ENCODE results near the gene VAV1.
"Not testable (repeated sequence)": the region's sequence is repeated elsewhere in the genome, so short reads cannot be mapped to it uniquely, and the experiment has no call there.

VAV1 gene

DNA sequence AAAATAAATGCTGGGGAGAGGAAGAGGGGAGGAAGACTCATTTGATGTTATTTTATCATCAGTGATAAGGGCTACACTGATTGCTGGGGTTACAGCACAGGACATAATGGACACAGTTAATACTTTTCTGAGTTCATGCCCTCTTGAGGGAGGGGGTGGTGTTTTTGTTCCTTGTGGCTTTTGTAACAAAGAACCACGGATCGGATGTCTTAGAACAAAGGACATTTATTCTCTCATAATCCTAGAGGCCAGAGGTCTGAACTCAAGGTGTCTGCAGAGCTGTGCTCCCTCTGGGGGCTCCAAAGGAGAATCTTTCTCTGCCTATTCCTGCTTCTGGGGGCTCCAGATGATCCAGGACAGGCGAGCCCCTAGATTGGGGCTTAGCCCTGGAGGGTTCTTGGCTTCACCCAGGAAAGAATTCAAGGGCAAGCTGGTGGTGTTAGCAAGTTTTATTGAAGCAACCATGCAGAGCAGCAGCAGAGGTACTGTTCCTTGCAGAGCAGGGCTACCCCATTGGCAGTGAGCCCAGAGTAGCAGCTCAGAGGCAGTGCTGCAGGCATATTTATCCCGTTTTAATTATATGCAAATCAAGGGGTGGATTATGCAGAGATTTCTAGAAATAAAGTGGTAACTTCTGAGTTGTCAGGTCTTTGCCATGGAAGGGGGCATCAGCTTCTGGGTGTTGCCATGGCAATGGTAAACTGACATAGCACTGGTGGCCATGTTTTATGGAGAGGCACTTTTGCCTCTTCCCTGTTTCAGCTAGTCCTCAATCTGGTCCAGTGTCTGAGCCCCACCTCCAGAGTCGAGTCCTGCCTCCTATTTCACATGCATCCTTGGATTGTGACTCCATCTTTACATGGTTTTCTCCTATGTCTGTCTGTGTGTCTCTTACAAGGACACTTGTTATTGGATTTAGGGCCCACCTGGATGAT is 18.0 kb downstream of the VAV1 start:
- DNase-seq (ENCODE audit: low spot score), result no peak

DNA sequence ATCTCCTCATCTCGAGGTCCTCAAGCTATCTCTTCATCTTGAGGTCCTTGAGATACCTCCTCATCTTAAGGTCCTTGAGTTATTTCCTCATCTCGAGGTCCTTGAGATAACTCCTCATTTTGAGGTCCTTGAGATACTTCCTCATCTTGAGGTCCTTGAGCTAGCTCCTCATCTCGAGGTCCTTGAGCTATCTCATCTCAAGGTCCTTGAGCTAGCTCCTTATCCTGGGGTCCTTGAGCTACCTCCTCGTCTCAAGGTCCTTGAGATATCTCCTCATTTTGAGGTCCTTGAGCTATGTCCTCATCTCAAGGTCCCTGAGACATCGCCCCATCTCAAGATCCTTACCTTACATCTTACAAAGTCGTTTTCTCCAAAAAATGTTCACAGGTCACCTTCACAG is 18.7 kb downstream of the VAV1 start:
- no peak for DNase-seq (ENCODE audit: low spot score)

DNA sequence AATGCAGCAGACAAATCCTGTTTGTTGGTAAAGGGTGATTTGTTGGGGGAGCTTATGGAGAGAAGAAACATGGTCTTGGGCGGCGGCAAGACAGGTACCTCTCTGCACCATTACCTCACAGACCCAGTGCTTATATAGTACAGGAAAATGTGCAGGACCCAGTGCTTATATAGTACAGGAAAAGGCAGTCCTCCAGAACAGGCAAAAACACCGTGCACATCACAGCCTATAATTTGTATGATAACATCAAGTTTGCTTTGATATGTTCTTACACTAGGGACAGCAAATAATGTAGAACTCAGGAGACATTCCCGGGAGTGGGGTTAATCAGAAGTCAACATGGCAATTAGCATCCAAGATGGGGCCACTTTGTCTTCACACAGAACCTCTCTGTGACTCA is 20.9 kb downstream of the VAV1 start:
- no peak for DNase-seq (ENCODE audit: low spot score)

DNA sequence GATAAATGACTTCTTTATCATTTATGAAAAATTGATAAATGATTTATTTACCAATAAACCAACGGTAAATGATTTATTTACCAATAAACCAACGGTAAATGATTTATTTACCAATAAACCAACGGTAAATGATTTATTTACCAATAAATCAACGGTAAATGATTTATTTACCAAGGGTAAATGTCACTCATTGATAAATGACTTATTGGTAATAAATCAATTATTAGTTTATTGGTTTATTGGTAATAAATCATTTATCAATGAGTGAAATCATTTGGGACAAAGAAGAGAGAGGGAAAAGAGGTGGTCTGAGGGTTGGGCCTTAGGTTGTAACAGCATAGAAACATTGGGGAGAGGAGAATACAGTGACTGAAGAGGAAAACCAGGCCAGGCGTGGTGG is 21.5 kb downstream of the VAV1 start:
- DNase-seq (ENCODE audit: low spot score), result no peak

DNA sequence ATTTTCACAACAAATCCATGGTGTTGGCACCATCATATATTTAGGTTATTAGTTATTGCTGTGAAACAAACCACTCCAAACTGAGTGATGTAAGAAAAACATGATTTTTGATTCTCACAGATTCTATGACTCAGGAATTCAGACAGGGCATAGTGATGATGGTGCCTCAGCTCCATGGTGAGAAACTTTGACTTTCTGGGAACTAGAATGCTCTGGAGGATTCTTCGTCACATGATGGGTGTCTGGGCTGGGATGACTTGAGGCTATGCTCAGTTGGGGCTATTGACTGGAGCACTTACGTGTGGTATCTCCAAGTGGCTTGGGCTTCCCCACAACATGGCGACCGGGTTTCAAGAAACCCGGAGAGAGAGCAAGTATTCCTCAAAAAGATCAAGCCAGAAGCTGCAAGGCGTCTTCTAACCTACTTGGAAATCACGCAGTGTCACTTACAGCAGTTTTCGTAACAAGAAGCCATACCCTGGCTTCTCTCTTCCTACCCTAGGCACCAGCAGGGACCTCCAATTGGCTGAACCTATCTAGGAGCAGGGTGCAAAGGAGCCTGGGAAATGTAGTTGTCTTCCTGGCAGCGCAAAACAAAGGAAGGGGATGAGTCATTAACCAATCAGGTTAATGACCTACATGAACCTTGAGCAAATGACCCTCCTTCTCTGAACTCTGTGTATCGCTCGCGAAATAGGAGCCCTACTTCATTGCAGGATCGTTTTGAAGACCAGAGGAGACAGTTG is 22.4 kb downstream of the VAV1 start:
- no peak for DNase-seq (ENCODE audit: low spot score)

DNA sequence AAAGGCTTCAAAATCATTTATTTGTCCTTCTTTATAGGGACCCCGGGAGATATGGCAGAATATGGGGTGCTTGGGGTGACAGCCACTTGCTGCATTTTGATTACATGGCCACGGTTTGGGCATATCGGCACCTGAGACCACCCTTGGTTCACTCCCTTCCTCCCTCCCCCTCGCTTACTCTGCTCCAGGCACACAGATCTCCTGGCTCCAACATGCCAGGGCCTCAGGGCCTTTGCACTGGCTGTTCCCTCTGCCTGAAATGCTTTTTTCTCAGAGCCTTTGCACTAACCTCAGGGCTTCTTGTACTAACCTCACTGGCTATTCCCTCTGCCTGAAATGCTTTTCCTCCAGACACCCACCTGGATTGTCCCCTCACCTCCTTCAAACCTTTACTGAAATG is 23.8 kb downstream of the VAV1 start:
- no peak for DNase-seq (ENCODE audit: low spot score)

DNA sequence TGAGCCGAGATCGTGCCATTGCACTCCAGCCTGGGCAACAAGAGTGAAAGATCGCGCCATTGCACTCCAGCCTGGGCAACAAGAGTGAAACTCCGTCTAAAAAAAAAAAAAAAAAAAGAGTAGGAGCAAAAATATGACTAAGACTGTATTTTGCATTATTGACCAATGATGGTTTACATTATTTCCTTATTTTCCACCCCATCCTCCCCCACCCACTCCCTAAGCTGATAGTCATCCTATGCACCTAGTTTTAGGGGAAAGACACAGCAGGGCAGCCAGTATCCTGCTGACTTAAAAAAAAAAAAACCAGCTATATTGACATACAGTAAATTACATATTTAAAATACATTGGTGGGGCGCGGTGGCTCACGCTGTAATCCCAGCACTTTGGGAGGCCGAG is 25.1 kb downstream of the VAV1 start:
- DNase-seq (ENCODE audit: low spot score), result no peak

DNA sequence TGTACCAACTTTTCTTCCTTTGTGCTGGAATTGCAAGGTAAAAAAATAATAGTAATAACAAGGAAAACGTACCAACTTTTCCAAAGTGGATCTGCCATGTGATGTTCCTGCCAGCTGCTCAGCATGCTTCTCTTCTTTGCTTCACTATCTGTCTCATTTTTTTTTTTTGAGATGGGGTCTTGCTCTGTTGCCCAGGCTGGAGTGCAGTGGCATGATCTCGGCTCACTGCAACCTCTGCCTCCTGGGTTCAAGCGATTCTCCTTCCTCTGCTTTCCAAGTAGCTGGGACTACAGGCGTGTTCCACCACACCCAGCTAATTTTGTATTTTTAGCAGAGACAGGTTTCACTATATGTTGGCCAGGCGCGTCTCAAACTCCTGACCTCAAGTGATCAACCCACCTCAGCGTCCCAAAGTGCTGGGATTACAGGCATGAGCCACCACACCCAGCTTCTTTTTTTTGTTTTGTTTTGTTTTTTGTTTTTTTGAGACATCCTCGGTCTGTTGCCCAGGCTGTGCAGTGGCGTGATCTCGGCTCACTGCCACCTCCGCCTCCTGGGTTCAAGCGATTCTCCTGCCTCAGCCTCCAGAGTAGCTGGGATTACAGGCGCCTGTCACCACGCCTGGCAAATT is 27.8 kb downstream of the VAV1 start:
- DNase-seq (ENCODE audit: low spot score), result not testable (repeated sequence)

DNA sequence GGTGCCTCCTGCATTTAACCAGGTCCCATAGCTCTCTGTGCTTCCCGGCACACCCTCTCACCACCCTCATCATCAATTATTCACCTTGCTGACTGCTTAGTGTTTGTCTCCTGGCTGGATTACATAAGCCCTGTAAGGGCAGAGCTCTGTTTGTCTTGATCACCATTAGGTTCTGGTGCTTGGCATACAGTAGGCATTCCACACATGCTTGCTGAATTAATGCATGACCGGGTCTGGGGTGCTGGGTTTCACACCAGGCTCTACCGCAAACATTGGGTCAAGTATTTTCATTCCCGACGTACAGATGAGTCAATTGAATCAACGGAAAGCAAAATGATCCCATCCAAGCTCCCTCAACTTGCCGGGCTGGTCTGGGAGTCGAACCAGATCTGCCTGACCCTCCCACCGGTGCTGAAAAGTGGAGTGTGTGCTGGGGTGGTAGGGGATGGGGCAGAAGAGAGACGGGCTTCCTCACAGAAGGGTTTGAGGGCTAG is 28.5 kb downstream of the VAV1 start:
- peak; percentile 19 for DNase-seq (ENCODE audit: low spot score)

DNA sequence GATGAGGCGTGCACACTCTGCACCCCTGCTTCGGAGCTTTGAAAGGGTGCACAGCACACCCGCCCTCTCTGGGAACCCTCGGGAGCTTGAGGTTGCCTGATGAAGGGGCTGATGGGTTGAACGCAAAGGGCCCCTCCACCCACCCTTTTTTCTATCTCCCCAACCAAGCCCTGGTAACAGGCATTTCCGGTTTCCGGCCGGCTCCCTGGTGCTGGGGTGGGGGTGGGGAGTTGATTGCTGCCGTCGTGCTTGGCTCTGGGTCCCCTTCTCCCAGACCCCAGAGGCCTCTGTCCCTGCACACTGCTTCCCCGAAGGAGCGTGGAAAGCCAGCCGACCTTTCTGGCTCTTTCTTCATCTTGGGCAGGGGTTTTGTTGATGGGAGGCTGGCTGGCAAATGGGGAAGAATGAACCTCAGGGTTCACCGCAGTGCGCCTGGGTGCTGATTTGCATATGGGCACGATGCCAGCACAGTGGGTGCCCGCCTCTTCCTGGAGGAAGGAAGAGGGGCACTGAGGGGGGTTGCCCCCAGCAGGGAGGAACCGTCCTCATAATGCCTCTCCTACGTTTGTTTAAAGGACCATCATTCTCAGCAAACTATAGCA is 29.1 kb downstream of the VAV1 start:
- peak; percentile 81 for DNase-seq (ENCODE audit: low spot score)

DNA sequence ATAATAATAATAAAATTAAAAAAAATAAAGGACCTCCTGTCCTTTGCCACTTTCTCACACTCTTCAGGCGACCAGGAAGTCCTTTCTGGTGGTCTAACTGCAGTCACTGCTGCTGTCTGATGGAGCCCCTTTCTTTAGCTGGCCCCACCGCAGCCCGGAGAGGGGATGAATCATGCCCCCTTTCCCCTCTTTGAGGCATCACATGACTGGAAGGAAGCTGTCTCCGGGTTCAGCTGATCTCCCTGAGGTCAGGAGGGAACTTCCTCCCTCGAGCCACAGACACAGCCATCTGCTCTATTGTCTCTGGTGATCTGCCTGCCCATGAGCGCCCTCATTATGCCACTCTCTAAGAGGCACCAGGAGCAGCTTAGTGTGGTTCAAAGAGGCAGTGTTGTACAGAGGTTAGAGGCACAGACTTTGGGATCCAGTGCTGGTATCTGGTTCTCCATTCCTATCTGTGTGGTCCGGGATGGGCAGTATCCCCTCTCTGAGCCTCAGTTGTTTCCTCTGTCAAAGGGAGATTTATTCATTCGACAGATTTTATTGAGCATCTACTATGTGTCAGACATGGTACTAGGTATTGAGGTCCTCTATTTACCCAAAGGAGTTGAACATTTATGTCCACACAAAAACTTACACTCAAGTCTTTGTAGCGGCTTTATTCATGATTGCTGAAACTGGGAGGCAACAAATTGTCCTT is 30.0 kb downstream of the VAV1 start:
- peak; percentile 41 for DNase-seq (ENCODE audit: low spot score)

DNA sequence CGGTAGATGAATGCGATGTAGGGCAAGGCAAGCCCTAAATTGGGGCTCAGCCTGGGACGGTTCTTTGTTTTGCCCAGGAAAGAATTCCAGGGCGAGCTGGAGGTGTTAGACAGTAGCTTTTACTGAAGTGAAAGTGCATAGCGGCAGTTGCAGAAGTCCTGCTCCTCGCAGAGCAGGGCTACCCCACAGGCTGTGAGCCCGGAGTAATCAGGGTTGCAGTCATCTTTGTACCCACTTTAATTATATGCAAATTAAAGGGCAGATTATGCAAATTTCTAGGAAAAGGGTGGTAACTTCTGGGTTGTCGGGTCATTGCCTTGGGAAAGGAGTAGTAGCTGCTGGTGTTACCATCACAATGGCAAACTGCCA is 30.5 kb downstream of the VAV1 start:
- peak; percentile 50 for DNase-seq (ENCODE audit: low spot score)

DNA sequence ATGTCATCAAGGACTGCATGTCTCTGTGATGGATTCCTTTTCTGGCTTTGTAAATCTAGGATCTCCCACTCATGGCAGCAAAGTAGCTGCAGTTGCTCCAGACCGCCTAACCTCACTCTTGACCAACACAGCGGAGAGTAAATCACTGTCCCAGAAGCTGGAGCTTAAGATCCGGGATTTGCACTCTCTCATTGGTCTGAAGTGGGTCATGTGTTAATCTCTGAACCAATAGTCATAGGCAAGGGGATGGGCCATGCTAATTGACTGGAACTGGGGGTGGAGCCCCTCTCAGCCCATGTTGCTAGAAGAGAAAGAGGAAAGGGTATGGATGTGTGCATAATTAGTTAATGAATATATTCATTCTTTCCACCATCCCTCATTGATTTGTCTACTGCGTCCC is 34.0 kb downstream of the VAV1 start:
- no peak for DNase-seq (ENCODE audit: low spot score)

DNA sequence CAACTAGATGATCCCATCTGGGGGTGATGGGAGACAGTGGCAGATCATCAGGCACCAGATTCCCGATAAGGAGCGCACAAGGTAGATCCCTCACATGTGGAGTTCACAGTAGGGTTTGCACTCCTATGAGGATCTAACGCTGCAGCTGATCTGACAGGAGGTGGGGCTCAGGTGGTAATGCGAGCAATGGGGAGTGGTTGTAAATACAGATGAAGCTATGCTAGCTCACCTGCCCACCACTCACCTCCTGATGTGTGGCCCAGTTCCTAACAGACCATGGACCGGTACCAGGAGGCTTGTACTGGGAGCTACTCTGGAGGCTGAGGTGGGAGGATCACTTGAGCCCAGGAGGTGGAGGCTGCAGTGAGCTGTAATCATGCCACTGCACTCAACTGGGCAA is 34.8 kb downstream of the VAV1 start:
- DNase-seq (ENCODE audit: low spot score), result no peak

DNA sequence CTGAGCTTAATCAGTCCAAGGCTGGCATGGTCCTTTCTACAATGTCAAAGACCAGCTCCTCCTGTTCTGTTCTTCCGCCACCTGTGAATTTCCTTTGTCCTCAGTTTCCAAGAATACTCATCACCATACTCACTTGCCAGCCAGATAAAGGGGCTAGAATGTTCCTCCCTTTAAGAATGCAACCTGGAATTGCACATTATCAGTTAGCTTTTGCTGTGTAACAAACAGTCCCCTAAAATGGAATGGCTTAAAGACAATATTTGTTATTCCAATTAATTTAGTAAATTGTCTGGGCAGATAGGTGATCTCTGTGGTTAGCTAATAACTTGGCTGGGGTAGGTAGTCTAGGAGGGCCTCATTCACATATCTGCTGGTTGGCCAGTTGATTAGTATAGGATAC is 36.0 kb downstream of the VAV1 start:
- no peak for DNase-seq (ENCODE audit: low spot score)

DNA sequence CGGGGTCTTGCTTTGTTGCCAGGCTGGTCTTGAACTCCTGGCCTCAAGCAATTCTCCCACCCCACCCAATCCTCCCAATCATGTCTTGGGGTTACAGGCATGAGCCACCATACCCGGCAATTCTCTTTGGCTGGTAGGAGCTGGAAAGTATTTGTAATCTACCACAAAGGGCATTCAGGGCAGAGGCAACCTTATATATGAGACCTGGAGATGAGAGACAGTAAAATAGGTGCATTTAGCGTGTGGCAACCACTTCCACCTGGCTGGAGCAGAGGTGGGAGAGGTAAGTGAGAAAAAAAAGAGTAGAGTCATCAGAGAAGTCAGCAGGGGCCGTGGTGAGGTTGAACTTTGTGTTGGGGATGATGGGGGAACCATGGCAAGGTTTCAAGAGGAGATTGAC is 36.8 kb downstream of the VAV1 start:
- DNase-seq (ENCODE audit: low spot score), result no peak

DNA sequence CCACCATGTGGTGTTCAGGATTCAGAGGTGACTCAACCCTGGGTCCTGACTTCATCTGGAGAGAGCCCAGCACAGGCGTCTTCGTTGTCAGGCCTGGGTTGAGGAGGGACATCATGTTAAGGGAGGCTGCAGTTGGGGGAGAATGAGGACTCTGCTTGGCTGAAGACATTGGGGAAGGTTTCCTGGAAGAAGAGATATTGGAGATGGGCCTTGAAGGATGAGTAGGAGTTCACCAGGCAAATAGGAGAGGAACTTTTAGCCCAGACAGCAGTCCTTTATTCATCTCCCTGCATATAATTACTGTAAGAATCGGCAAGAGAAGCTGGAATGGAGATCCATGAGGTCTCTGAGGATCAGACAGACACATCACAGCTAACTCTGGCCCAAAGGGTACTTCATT is 38.9 kb downstream of the VAV1 start:
- DNase-seq (ENCODE audit: low spot score), result no peak

DNA sequence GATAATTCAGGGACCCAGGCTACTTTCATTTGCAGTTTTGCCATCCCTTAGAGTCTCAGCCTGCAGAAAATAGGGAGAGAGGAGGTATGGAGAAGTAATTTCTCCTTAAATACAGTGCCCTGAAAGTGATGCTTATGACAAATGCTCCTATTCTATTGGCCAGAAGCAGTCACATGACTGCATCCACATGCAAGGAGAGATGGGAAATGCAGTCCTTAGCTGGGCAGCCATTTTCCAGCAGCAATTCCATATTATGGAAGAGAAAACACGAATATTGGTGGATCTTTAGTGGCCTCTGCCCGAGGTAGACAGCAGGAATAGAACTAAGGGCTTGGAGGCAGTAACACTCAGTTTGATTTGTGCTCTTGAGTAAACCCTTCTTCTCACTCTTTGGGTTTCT is 39.4 kb downstream of the VAV1 start:
- DNase-seq (ENCODE audit: low spot score), result peak; percentile 19

DNA sequence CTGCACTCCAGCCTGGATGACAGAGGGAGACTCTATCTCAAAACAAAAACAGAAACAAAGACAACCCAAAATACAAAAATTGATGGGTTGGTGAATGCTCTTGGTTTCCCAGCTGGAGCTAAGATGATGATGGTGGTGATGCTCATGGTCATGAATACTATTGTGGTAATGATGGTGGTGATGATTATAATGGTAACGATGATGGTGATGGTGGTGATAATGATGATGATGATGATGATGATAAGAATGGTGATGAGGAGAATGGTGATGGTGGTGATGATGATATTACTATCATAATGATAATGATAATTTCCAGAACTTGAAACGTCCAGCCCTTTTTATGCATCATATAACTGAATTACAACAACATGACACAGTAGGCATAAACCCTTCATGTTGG is 40.1 kb downstream of the VAV1 start:
- DNase-seq (ENCODE audit: low spot score), result no peak

DNA sequence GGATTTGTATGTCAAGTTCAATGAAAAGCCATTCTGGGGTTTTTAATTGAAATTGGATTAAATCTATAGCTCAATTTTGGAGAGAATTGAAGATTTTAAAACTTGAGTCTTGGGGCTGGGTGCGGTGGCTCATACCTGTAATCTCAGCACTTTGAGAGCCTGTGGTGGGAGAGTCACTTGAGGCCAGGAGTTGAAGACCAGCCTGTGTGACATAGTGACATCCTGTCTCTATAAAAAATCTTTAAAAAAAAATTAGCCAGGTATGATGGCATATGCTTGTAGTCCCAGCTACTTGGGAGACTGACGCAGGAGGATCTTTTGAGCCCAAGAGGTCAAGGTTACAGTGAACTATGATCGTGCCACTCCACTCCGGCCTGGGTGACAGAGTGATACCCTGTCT is 41.2 kb downstream of the VAV1 start:
- DNase-seq (ENCODE audit: low spot score), result no peak

DNA sequence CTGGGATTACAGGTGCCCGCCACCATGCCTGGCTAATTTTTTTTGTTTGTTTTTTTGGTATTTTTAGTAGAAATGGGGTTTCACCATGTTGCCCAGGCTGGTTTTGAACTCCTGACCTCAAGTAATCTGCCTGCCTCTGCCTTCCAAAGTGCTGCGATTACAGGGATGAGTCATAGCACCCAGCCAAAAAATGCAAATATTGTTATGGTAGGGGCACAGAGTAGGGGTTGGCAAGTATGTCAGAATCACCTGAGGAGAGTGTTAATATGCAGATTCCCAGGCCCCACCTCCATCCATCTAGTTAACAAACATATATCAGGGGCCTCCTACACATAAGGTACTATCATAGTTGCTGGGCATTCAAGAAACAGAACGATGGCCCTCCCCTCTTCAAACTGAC is 44.7 kb downstream of the VAV1 start:
- no peak for DNase-seq (ENCODE audit: low spot score)

DNA sequence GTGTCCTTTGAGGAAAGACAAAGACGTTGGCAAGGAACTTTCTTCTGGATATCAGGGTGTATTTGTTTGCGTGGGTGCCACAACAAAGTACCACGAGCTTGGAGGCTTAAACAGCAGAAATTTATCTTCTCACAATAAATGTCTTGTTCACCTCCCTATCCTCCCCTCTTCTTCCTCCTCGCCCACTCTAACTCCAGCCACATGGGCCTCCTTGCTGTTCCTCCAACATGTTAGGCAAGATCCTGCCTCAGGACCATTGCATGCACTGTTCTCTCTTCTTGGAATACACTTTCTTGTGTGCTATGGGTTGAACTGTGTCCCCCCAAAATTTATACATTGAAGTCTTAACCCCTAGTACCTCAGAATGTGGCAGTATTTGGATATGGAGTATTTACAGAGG is 45.7 kb downstream of the VAV1 start:
- DNase-seq (ENCODE audit: low spot score), result no peak

Measured in germinal center (tissue), 1 donor.